HEK293 (cell line): ENCODE measurements around the gene ANO9.

ENCODE experiments used
- CTCF ChIP-seq: fragments of 450-650 bp; formaldehyde crosslinking; IDR thresholded peaks from 2 replicates; pipeline ENCODE4 v1.5.1; 2016; ENCODE audit warnings: missing biosample characterization, missing genetic modification characterization
- HOXC10 ChIP-seq: sonication (generic); formaldehyde crosslinking; IDR thresholded peaks from 2 replicates; pipeline ENCODE4 v1.8.1; 2023; ENCODE audit warnings: mild to moderate bottlenecking, missing genetic modification reagents
- ZFP69B ChIP-seq: fragments of 450-650 bp; formaldehyde crosslinking; IDR thresholded peaks from 2 replicates; pipeline ENCODE4 v1.5.1; 2016; ENCODE audit warnings: missing biosample characterization, missing genetic modification characterization
- ZNF544 ChIP-seq: fragments of 450-650 bp; formaldehyde crosslinking; IDR thresholded peaks from 2 replicates; pipeline ENCODE4 v1.5.0; 2017; ENCODE audit warnings: missing biosample characterization, missing genetic modification characterization
- TF ChIP-seq, protein P1 (sequence below): fragments of 450-650 bp; formaldehyde crosslinking; conservative IDR thresholded peaks from 2 replicates; pipeline ENCODE4 v1.5.1; 2016; ENCODE audit warnings: low read depth, missing biosample characterization, missing genetic modification characterization

DNA sequence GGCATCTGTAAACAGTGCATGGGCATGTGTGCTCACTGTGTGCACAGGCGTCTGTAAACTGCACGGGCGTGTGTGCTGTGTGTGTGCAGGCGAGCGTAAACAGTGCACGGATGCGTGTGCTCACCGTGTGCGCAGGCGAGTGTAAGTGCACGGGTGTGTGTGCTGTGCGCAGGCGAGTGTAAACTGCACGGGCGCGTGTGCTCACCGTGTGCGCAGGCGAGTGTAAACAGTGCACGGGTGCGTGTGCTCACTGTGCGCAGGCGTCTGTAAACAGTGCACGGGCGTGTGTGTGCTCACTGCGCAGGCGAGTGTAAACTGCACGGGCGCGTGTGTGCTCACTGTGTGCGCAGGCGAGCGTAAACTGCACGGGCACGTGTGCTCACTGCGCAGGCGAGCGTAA, 42.8 kb upstream of the ANO9 start:
- TF ChIP-seq ZNF544 (no peak), HOXC10 (CRISPR knock-in tag) (no peak), CTCF (no peak), ZFP69B (tag by site-specific recombination) (no peak)
- TF ChIP-seq, protein P1, sequence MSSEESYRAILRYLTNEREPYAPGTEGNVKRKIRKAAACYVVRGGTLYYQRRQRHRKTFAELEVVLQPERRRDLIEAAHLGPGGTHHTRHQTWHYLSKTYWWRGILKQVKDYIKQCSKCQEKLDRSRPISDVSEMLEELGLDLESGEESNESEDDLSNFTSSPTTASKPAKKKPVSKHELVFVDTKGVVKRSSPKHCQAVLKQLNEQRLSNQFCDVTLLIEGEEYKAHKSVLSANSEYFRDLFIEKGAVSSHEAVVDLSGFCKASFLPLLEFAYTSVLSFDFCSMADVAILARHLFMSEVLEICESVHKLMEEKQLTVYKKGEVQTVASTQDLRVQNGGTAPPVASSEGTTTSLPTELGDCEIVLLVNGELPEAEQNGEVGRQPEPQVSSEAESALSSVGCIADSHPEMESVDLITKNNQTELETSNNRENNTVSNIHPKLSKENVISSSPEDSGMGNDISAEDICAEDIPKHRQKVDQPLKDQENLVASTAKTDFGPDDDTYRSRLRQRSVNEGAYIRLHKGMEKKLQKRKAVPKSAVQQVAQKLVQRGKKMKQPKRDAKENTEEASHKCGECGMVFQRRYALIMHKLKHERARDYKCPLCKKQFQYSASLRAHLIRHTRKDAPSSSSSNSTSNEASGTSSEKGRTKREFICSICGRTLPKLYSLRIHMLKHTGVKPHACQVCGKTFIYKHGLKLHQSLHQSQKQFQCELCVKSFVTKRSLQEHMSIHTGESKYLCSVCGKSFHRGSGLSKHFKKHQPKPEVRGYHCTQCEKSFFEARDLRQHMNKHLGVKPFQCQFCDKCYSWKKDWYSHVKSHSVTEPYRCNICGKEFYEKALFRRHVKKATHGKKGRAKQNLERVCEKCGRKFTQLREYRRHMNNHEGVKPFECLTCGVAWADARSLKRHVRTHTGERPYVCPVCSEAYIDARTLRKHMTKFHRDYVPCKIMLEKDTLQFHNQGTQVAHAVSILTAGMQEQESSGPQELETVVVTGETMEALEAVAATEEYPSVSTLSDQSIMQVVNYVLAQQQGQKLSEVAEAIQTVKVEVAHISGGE (tag by site-specific recombination), result no peak
